ENCODE data around the gene ZBTB24. TPM values are rescaled to one million over a fixed set of nuclear protein-coding genes. Genes with fewer than 3 reads are reported as not detected.

Gene ZBTB24
- total and polyA plus RNA-seq, 10 donors: 4.5 to 15.0 (median 11.9) TPM

DNA sequence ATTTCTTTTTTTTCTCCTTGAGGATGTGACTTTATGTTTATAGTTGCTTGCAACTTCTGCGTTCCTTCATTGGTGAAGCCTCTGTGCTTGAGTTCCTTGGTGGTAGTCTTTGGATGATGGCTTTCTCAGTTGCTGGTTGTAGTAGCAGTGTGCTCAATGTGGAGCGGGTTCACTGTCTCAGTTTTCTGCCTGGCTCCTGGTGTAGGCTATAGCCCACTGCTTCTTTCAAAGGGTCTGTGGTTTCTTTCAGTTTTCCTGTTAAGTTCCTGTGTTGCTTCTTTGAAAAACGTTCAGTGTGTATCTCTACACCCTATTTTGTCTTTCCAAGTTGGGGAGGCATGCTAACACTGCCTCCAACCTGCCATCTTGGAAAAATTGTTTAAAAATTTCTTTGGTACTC, 33.9 kb upstream of the ZBTB24 start:
- H3K4me3 ChIP-seq: no peak overlapping the region
- WGBS, 5 donors: 22 to 43% (median 35%) methylated on average over 3 of the region's 3 CpGs
- no peak for DNase-seq
- H3K36me3 ChIP-seq: no peaks in the 10 kb centered on the region
- no peaks in the 10 kb centered on the region for H3K27me3 ChIP-seq (replicated peaks in 1 of 7)
- H3K4me1 ChIP-seq: peaks cover 0 to 17% (median 4%) of the 10 kb centered on the region in 6 donors
- H3K9me3 ChIP-seq: peaks cover 0 to 6% (median 0%) of the 10 kb centered on the region in 8 donors
- no peak overlapping the region for H3K27ac ChIP-seq
- TF ChIP-seq, protein P1, sequence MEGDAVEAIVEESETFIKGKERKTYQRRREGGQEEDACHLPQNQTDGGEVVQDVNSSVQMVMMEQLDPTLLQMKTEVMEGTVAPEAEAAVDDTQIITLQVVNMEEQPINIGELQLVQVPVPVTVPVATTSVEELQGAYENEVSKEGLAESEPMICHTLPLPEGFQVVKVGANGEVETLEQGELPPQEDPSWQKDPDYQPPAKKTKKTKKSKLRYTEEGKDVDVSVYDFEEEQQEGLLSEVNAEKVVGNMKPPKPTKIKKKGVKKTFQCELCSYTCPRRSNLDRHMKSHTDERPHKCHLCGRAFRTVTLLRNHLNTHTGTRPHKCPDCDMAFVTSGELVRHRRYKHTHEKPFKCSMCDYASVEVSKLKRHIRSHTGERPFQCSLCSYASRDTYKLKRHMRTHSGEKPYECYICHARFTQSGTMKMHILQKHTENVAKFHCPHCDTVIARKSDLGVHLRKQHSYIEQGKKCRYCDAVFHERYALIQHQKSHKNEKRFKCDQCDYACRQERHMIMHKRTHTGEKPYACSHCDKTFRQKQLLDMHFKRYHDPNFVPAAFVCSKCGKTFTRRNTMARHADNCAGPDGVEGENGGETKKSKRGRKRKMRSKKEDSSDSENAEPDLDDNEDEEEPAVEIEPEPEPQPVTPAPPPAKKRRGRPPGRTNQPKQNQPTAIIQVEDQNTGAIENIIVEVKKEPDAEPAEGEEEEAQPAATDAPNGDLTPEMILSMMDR (IDR thresholded peaks at IDR 0.05 in 8 of 11, conservative IDR thresholded peaks at IDR 0.05 in 3 of 11): no peak
- no peak for TF ChIP-seq POLR2AphosphoS5 (IDR thresholded peaks at IDR 0.05)
- no peak for TF ChIP-seq POLR2A (IDR thresholded peaks at IDR 0.05)
- intact Hi-C loops (cut with DNase I; ENCODE audit: low total_unique reads): no loop called here

DNA sequence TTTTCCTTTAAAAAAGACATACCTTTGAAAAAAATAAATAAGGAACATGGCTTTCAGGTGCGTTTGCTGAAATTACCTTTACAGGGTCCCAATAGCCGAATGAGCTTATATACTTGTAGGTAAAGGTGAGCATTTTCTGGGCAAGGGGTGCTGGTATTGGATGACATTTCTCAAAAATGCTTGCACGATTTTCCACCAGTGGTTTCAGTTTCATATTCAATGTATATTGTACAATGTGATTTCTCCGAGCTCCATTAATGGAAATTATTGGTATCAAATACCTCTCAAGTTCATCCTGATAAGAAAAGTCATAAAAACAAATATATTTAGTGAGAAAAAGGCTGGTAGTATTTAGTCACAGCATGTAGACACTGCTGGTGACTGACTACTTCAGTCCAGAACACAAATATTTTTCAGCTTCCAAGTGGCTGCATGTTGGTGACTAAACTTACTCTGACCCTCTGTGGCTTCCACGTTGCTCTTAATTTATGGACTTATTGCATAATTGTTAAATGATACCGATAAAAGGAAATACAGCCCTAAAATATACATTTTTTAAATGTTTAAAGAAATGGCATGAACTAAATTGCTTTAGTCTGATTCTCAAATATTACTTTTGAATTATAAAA, 32.9 kb upstream of the ZBTB24 start:
- no peak for TF ChIP-seq POLR2A (IDR thresholded peaks at IDR 0.05)
- no peak for TF ChIP-seq POLR2AphosphoS5 (IDR thresholded peaks at IDR 0.05)
- TF ChIP-seq, protein P1 (IDR thresholded peaks at IDR 0.05 in 8 of 11, conservative IDR thresholded peaks at IDR 0.05 in 3 of 11): no peak
- Histone ChIP-seq H3K36me3 (no peaks in the 10 kb centered on the region), H3K27ac (peak overlapping the region in 1 of 8 donors; percentile 5), H3K4me1 (peaks cover 0 to 17% (median 4%) of the 10 kb centered on the region in 6 donors), H3K4me3 (peak overlapping the region in 3 of 8 donors; percentile 8 to 51 (median 21)), H3K27me3 (replicated peaks in 1 of 7) (no peaks in the 10 kb centered on the region), H3K9me3 (peaks cover 0 to 6% (median 0%) of the 10 kb centered on the region in 8 donors)
- intact Hi-C loops (cut with DNase I; ENCODE audit: low total_unique reads): no loop called here
- WGBS, 5 donors: 36 to 47% (median 40%) methylated on average over 6 of the region's 6 CpGs
- DNase-seq: no peak

DNA sequence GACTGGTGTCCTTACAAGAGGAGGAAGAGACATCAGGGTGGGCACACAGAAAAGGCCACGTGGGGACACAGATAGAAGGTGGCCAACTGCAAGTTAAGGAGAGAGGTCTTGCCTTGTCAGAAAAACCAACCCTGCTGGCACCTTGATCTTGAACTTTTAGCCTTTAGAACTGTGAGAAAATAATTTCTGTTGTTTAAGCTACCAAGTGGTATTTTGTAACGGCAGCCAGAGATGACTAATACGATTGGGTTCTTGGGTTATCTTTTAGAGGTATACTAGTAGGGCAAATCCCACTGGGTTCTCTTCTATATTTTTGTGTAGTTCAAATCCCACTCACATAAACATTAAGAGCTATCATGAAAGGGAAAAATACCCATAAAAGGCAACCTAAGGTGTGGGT, 31.9 kb upstream of the ZBTB24 start:
- Histone ChIP-seq H3K27me3 (replicated peaks in 1 of 7) (no peaks in the 10 kb centered on the region), H3K36me3 (no peaks in the 10 kb centered on the region), H3K9me3 (peaks cover 0 to 9% (median 0%) of the 10 kb centered on the region in 8 donors), H3K27ac (no peak overlapping the region), H3K4me1 (peaks cover 0 to 17% (median 4%) of the 10 kb centered on the region in 6 donors), H3K4me3 (no peak overlapping the region)
- intact Hi-C loops (cut with DNase I; ENCODE audit: low total_unique reads): no loop called here
- TF ChIP-seq, protein P1 (IDR thresholded peaks at IDR 0.05 in 8 of 11, conservative IDR thresholded peaks at IDR 0.05 in 3 of 11): no peak
- TF ChIP-seq POLR2AphosphoS5 (IDR thresholded peaks at IDR 0.05) (no peak), POLR2A (IDR thresholded peaks at IDR 0.05) (no peak)
- DNase-seq: no peak
- WGBS, 5 donors: 83 to 93% (median 91%) methylated on average over 3 of the region's 3 CpGs

DNA sequence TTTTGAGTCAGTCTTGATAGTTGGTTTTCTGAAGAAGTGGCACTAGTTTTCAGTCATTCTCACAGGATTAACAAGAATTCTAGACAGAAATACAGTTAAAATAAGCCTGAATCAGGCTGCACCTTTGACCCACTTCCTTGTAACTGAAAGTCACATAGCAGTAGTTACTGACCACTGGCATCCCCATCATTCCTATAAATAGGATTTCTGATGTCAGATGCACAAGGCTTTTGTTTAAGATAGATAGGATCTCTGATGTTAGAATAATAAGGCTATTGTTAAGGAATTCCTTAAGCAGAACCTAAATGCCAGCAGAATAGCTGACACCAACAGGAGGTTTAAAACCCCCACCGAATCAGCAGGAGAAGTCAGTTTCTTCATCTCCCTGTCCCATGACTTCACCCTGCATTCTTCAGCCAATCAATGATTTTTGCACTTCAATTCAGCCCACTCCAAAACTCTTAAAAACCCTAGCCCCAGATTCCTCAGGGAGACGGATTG, 30.6 kb upstream of the ZBTB24 start:
- TF ChIP-seq, protein P1 (IDR thresholded peaks at IDR 0.05 in 8 of 11, conservative IDR thresholded peaks at IDR 0.05 in 3 of 11): no peak
- no peak for TF ChIP-seq POLR2AphosphoS5 (IDR thresholded peaks at IDR 0.05)
- no peak for TF ChIP-seq POLR2A (IDR thresholded peaks at IDR 0.05)
- no peak for DNase-seq
- peaks cover 0 to 4% (median 0%) of the 10 kb centered on the region in 8 donors for H3K9me3 ChIP-seq
- H3K27me3 ChIP-seq (replicated peaks in 1 of 7): no peaks in the 10 kb centered on the region
- intact Hi-C loops (cut with DNase I; ENCODE audit: low total_unique reads): no loop called here
- no peak overlapping the region for H3K27ac ChIP-seq
- H3K4me3 ChIP-seq: no peak overlapping the region
- peaks cover 0 to 17% (median 4%) of the 10 kb centered on the region in 6 donors for H3K4me1 ChIP-seq
- no peaks in the 10 kb centered on the region for H3K36me3 ChIP-seq
- WGBS, 5 donors: 67 to 98% (median 84%) methylated on average over 2 of the region's 2 CpGs

Data from spleen (tissue), 11 donors.